GM21381 (cell line): ENCODE measurements around the gene TAMALIN.

ENCODE experiments used
- ATAC-seq: cut with Tn5 transposase; IDR thresholded peaks from one replicate; pipeline ENCODE4 v1.9.1; 2021; ENCODE audit warnings: mild to moderate bottlenecking, moderate library complexity; ENCODE audit not compliant: unreplicated experiment

Gene TAMALIN

DNA sequence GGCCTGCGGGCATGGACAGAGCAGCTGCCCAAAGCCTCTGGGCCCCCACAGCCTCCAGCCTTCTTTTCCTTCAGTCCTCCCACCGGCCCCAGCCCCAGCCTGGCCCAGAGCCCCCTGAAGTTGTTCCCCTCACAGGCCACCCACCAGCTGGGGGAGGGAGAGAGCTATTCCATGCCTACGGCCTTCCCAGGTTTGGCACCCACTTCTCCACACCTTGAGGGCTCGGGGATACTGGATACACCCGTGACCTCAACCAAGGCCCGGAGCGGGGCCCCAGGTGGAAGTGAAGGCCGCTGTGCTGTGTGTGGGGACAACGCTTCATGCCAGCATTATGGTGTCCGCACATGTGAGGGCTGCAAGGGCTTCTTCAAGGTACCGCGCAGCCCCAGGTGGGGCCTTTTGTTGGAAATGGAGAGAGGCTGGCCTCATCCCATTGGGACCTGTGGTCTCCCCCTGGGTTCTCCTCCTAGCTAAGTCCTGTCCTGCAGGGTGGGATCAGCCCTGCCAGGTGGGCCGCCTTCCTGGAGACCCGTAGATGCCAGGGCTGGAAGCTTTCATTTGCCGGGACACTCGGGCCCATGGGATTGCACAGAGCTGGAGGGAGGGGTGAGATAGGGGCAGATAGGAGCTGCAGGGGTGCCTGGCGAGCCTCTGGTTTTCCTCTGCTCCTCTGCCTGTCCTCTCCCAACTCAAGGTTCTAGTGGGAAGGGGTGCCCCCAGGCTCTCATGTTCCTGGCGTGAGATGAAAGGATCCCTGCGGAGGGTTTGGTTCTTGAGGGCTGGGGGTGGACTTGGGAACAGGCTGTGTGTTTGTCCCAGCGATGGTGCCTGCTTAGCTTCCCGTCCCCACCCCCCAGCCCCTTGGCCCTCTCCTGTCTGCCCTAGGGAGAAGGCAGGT lies 48.3 kb downstream of the TAMALIN start:
- ATAC-seq = no peak

- ATAC-seq = no peak
These were observed 49.3 kb downstream of the TAMALIN start for GRCh38 chr12:52055731-52056711.

- ATAC-seq = no peak
These were observed 50.3 kb downstream of the TAMALIN start for GRCh38 chr12:52056801-52057637.

- no peak for ATAC-seq
These were observed 51.2 kb downstream of the TAMALIN start for GRCh38 chr12:52057638-52058576.

- no peak for ATAC-seq
These were observed 52.0 kb downstream of the TAMALIN start for GRCh38 chr12:52058631-52059361.

- no peak for ATAC-seq
These were observed 53.1 kb downstream of the TAMALIN start for GRCh38 chr12:52059582-52060497.

DNA sequence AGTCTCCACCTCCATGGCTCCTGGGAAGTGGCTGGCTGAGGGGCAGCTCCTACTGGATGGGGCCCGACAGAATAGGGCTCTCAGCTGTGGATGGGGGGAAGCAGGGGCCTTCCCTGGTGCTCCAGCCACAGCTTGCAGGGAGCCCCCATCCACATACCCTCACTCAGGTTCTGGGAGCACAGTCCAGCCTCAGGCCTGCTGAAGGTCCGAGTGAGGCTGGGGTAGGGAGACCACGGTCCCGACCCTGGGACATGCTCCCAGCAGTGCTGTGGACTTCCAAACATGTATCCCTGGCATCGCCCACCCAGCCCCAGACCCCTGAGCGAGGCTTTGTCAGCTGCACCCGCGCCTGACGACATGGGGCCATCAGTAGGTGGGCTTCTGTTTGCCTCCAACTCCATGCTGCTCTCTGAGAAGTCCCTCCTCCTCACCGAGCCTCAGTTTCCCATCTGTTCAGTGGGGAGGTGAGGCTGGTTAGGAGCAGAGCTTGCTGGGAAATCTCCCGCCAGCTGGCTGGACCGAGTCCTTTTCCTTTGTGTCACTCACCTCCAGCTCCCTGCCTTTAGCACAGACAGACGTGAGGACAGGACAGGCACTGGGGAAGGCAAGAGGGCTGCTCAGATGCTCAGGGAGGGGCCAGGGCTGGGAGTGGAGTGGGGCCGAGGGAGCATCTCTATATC lies 53.9 kb downstream of the TAMALIN start:
- no peak for ATAC-seq

DNA sequence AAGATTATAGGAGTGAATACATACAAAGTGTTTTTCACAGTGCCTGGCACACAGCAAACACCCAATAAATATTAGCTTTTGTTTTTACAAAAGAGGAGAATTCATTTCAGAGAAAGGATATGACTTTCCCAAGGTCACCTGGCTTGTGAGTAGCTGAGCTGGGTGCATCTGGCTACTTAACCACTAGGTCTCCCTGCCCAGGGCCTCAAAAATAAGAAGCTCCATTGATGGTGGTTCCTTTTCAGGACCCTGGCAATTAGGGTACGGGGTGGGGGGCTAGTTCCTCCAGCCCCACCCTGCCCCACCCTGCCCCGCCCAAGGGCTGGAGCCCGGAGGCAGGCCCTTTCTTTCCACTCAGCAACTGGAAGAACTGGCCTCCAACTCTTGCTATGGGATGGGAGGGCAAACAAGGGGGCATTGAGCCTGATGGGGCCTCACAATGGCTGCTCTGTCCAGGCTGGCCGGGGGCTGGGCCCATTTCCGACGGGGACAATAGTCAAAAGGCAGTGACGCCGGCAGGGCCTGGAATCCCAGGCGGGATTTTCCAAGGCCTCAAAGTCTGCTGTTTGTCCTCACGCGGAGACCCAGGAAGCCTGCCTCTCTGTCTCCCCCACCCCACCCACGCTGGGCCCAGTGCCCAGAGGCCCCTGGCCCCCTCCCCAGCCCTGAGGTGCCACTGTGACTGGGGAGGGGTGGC lies 54.9 kb downstream of the TAMALIN start:
- no peak for ATAC-seq

GRCh38 chr12:52062167-52063081 lies 55.7 kb downstream of the TAMALIN start:
- no peak for ATAC-seq

DNA sequence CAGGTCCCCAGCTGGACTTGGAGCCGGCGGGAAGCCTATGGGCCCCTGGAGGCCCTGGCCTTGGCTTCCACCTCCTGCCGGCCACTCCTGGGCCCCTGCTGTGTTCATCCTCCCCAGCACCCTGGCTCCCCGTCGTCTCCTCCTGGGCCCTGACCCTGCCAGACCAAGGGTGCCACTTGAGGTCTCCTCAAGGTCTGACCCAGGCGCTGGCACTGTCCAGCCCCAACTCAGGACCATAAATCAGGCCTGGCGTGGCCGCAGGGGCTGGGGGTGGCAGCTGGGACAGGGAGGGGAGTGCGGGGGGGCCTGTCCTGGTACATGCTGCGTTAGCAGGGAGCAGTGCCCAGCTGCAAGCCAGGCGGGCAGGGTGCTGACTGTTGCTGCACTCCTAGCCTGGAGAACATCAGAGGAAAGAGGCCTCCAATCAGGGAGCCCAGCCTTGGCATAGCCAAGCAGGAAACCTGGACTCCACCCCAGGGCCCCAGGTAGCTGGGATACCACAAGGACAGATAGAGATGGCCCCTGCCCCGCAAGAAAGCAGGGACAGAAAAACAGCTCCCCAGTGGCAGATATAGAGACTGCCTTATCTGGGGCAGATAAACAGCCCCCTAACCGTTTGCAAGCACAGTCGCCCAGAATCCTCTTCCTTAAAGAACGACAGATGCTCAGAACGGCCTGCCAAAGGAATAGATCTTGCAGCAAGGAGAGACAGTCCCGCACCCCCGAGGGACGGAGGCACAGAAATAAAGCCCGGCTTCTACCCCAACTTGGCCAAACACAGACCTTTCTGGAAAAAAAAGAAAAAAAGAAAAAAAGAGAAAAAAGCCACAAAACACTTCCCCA lies 56.6 kb downstream of the TAMALIN start:
- no peak for ATAC-seq

DNA sequence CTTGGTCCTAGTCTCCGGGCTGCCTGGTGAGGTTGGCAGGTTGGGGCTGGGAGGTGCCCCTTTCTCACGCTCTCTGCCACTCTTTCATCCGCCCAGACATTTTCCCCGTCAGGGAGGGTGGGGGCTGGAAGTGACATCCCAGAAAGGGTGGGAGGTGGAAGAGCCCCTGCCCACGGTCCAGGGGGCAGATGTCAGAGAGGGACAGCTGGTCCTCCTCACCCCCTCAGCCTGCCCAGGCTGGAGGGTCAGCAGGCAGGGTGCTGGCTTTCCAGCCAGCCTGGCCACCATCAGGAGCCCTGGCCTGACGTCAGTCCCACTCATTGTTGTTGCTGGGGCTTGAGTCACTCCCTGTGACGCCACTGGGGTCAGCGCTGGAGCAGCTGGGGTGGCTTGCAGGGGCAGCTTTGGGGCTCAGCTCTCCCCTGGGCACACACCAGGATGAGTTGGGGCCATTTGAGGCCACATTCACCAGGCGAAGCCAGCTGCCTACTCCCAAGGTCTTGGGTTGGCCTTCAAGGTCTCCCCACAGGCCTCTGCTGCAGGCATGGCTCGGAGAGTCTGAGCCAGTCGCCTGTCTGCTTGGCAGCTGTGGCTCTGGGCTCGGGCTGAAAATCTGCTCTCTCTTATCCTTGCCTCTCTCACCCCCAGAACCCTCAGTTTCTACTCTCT lies 57.4 kb downstream of the TAMALIN start:
- ATAC-seq = no peak
